ENCODE measurements around the gene TAF4B. TPM values are rescaled to one million over a fixed set of nuclear protein-coding genes. Genes with fewer than 3 reads are reported as not detected.

Gene TAF4B
- total RNA-seq, 4 donors from 2014 or later, result 6.1 to 11.8 (median 7.6) TPM

GRCh38 chr18:26386441-26386840 lies 160.2 kb downstream of the TAF4B start:
- H3K27ac ChIP-seq, result peak overlapping the region in 1 of 4 donors; percentile 24
- no peaks in the 10 kb centered on the region for H3K9me3 ChIP-seq
- no peaks in the 10 kb centered on the region for H3K27me3 ChIP-seq
- TF ChIP-seq CTCF (IDR thresholded peaks at IDR 0.05) (no peak), POLR2AphosphoS5 (IDR thresholded peaks at IDR 0.05) (no peak), POLR2A (IDR thresholded peaks at IDR 0.05) (no peak), EP300 (IDR thresholded peaks at IDR 0.05) (no peak)
- WGBS, 2 donors (ENCODE audit: low coverage in 1 of 2), result 48 to 56% methylated on average over 1 to 2 of the region's 2 CpGs
- peaks cover 0 to 11% (median 0%) of the 10 kb centered on the region in 3 donors for H3K4me1 ChIP-seq
- H3K4me3 ChIP-seq, result no peak overlapping the region
- ATAC-seq, result no peak
- peaks cover 0 to 11% of the 10 kb centered on the region in 2 donors for H3K36me3 ChIP-seq

GRCh38 chr18:26394047-26394654 lies 167.9 kb downstream of the TAF4B start:
- Histone ChIP-seq H3K9me3 (no peaks in the 10 kb centered on the region), H3K27ac (no peak overlapping the region), H3K36me3 (peaks cover 0 to 11% of the 10 kb centered on the region in 2 donors), H3K27me3 (no peaks in the 10 kb centered on the region), H3K4me1 (no peaks in the 10 kb centered on the region), H3K4me3 (no peak overlapping the region)
- TF ChIP-seq EP300 (IDR thresholded peaks at IDR 0.05), result no peak
- TF ChIP-seq POLR2AphosphoS5 (IDR thresholded peaks at IDR 0.05), result no peak
- TF ChIP-seq POLR2A (IDR thresholded peaks at IDR 0.05), result no peak
- no peak for TF ChIP-seq CTCF (IDR thresholded peaks at IDR 0.05)
- ATAC-seq, result no peak
- WGBS, 2 donors (ENCODE audit: low coverage in 1 of 2), result 74 to 78% methylated on average over 5 of the region's 5 CpGs

- H3K4me3 ChIP-seq, result no peak overlapping the region
- H3K4me1 ChIP-seq, result no peaks in the 10 kb centered on the region
- 89 to 94% methylated on average over 4 of the region's 4 CpGs for WGBS, 2 donors (ENCODE audit: low coverage in 1 of 2)
- no peaks in the 10 kb centered on the region for H3K27me3 ChIP-seq
- no peak for ATAC-seq
- no peak overlapping the region for H3K27ac ChIP-seq
- TF ChIP-seq CTCF (IDR thresholded peaks at IDR 0.05) (no peak), POLR2AphosphoS5 (IDR thresholded peaks at IDR 0.05) (no peak), EP300 (IDR thresholded peaks at IDR 0.05) (no peak), POLR2A (IDR thresholded peaks at IDR 0.05) (no peak)
- H3K36me3 ChIP-seq, result no peaks in the 10 kb centered on the region
- no peaks in the 10 kb centered on the region for H3K9me3 ChIP-seq
Observed at GRCh38 chr18:26397019-26397418, 170.8 kb downstream of the TAF4B start.

- Histone ChIP-seq H3K27me3 (no peaks in the 10 kb centered on the region), H3K4me1 (no peaks in the 10 kb centered on the region), H3K27ac (no peak overlapping the region), H3K36me3 (no peaks in the 10 kb centered on the region), H3K4me3 (no peak overlapping the region), H3K9me3 (no peaks in the 10 kb centered on the region)
- WGBS, 2 donors (ENCODE audit: low coverage in 1 of 2), result 17 to 30% methylated on average over 1 of the region's 1 CpG
- no peak for ATAC-seq
- TF ChIP-seq POLR2A (IDR thresholded peaks at IDR 0.05) (no peak), EP300 (IDR thresholded peaks at IDR 0.05) (no peak)
Observed at GRCh38 chr18:26403491-26403890, 177.2 kb downstream of the TAF4B start.

- H3K4me3 ChIP-seq, result no peak overlapping the region
- H3K9me3 ChIP-seq, result no peaks in the 10 kb centered on the region
- no peak overlapping the region for H3K27ac ChIP-seq
- H3K36me3 ChIP-seq, result no peaks in the 10 kb centered on the region
- no peaks in the 10 kb centered on the region for H3K4me1 ChIP-seq
- no peaks in the 10 kb centered on the region for H3K27me3 ChIP-seq
- no CpG with 5 or more reads among the region's 5 CpGs for WGBS, 2 donors (ENCODE audit: low coverage in 1 of 2)
- ATAC-seq, result peak; percentile 10
- TF ChIP-seq CTCF (IDR thresholded peaks at IDR 0.05), result peak in 2 of 4 experiments; percentile 7 to 40
- TF ChIP-seq POLR2AphosphoS5 (IDR thresholded peaks at IDR 0.05), result no peak
- no peak for TF ChIP-seq POLR2A (IDR thresholded peaks at IDR 0.05)
- no peak for TF ChIP-seq EP300 (IDR thresholded peaks at IDR 0.05)
Observed at GRCh38 chr18:26405190-26405801, 179.1 kb downstream of the TAF4B start.
